H1 (cell line): ENCODE results near the gene TRABD. TPM values are rescaled to one million over a fixed set of nuclear protein-coding genes. Genes with fewer than 3 reads are reported as not detected.

ENCODE experiments used
- CTCF ChIA-PET: fragments of 300-600 bp; sonication (Branson Sonifier 250); formaldehyde crosslinking; loops from one replicate; lab custom pipeline; 2021; ENCODE audit not compliant: partially characterized antibody; lab: Charles Lee
- POLR2A ChIA-PET: fragments of 300-600 bp; sonication (Branson Sonifier 250); formaldehyde crosslinking; loops from one replicate; lab custom pipeline; 2021; ENCODE audit warnings: inconsistent platforms; ENCODE audit not compliant: partially characterized antibody; lab: Charles Lee
- DNase-seq, 2 experiments: peaks; one replicate each; pipeline versions ENCODE4 v3.0.0 to v3.0.0-alpha.2; 2010 to 2022; ENCODE audit warnings: low spot score in 2 of 2, low read depth in 1 of 2, mixed read lengths in 1 of 2
- FAIRE-seq: peaks from 2 replicates; lab custom pipeline; 2011; peaks lifted over from hg19 to GRCh38; lab: Jason Lieb, UNC
- H2AFZ ChIP-seq: 2 replicates; pipeline ENCODE4 v1.8.1; 2012; ENCODE audit warnings: low read length, inconsistent platforms
- H2AK5ac ChIP-seq: 2 replicates; pipeline ENCODE4 v1.6.1; 2013; ENCODE audit warnings: low read depth, low read length
- H2BK120ac ChIP-seq: replicated peaks from 2 replicates; pipeline ENCODE3; 2013; ENCODE audit warnings: low read depth, low read length, inconsistent platforms
- H2BK12ac ChIP-seq: 2 replicates; pipeline ENCODE4 v1.6.1; 2013; ENCODE audit warnings: low read depth, low read length
- H2BK15ac ChIP-seq: 2 replicates; pipeline ENCODE4 v1.6.1; 2013; ENCODE audit warnings: low read length
- H2BK20ac ChIP-seq: 2 replicates; pipeline ENCODE4 v1.6.1; 2013; ENCODE audit warnings: low read length
- H2BK5ac ChIP-seq: 2 replicates; pipeline ENCODE4 v1.6.1; 2013; ENCODE audit warnings: low read depth, low read length
- H3K14ac ChIP-seq: 2 replicates; pipeline ENCODE4 v1.6.1; 2013; ENCODE audit warnings: inconsistent platforms; ENCODE audit not compliant: insufficient read length
- H3K18ac ChIP-seq: 2 replicates; pipeline ENCODE4 v1.6.1; 2013; ENCODE audit warnings: low read length; ENCODE audit errors: extremely low read depth
- H3K23ac ChIP-seq: 2 replicates; pipeline ENCODE4 v1.6.1; 2013; ENCODE audit warnings: inconsistent platforms; ENCODE audit not compliant: insufficient read length
- H3K23me2 ChIP-seq: 2 replicates; pipeline ENCODE4 v1.6.1; 2013; ENCODE audit warnings: low read depth, low read length
- H3K27ac ChIP-seq: 2 replicates; pipeline ENCODE4 v1.6.1; 2011; ENCODE audit warnings: low read depth, low read length, inconsistent platforms
- H3K27me3 ChIP-seq, 4 experiments: replicated peaks in 1 of 4; 1 replicate in 1 of 4; 2 replicates in 3 of 4; pipeline versions ENCODE4 v1.6.1 to v1.8.1; 2011 to 2013; ENCODE audit warnings: low read length in 3 of 4, mild to moderate bottlenecking in 3 of 4, inconsistent platforms in 2 of 4, mixed read lengths in 2 of 4, moderate library complexity in 1 of 4; ENCODE audit not compliant: control insufficient read depth in 3 of 4, insufficient read depth in 3 of 4; ENCODE audit errors: extremely low read depth in 1 of 4
- H3K36me3 ChIP-seq, 4 experiments: 2 replicates each; pipeline versions ENCODE4 v1.6.1 to v1.8.1; 2011 to 2013; ENCODE audit warnings: mild to moderate bottlenecking in 4 of 4, low read length in 3 of 4, moderate library complexity in 2 of 4, control low read depth in 1 of 4, inconsistent platforms in 1 of 4; ENCODE audit not compliant: insufficient read depth in 4 of 4, control insufficient read depth in 2 of 4
- H3K4ac ChIP-seq: replicated peaks from 2 replicates; pipeline ENCODE3; 2013; ENCODE audit warnings: low read length, low read depth, mixed read lengths, inconsistent platforms; ENCODE audit not compliant: insufficient read length
- H3K4me1 ChIP-seq, 4 experiments: replicated peaks in 1 of 4; 1 replicate in 1 of 4; 2 replicates in 3 of 4; pipeline versions ENCODE4 v1.6.1 to v1.8.1; 2011 to 2013; ENCODE audit warnings: low read length in 3 of 4, inconsistent platforms in 2 of 4, mixed read lengths in 1 of 4; ENCODE audit not compliant: insufficient read depth in 4 of 4, control insufficient read depth in 3 of 4
- H3K4me2 ChIP-seq, 2 experiments: 2 replicates each; pipeline versions ENCODE4 v1.6.1 to v1.8.1; 2011 to 2013; ENCODE audit warnings: low read depth in 2 of 2, low read length in 2 of 2, control low read depth in 1 of 2, inconsistent platforms in 1 of 2, mild to moderate bottlenecking in 1 of 2; ENCODE audit not compliant: insufficient read depth in 1 of 2
- H3K4me3 ChIP-seq, 4 experiments: fragments of 200-600, 300-600 bp in 1 of 4; sonication (generic), shearing (Covaris generic), sonication (Bioruptor Twin) in 1 of 4; 2 replicates each; pipeline versions ENCODE4 v1.5.1 to v1.8.1; 2011 to 2016; ENCODE audit warnings: low read length in 4 of 4, low read depth in 3 of 4, control low read depth in 2 of 4, inconsistent platforms in 2 of 4, mild to moderate bottlenecking in 2 of 4, mixed read lengths in 1 of 4, moderate library complexity in 1 of 4; ENCODE audit not compliant: insufficient read depth in 2 of 4; ENCODE audit errors: extremely low read depth in 1 of 4
- H3K56ac ChIP-seq: replicated peaks from 2 replicates; pipeline ENCODE3; 2013; ENCODE audit warnings: low read depth, mild to moderate bottlenecking, mixed read lengths, low read length, inconsistent platforms; ENCODE audit not compliant: insufficient read length
- H3K79me1 ChIP-seq: 2 replicates; pipeline ENCODE4 v1.6.1; 2013; ENCODE audit warnings: low read depth, low read length, control low read depth
- H3K79me2 ChIP-seq, 2 experiments: 2 replicates each; pipeline versions ENCODE4 v1.6.1 to v1.8.1; 2012 to 2013; ENCODE audit warnings: low read length in 2 of 2, mild to moderate bottlenecking in 2 of 2, inconsistent platforms in 1 of 2; ENCODE audit not compliant: insufficient read depth in 2 of 2, control insufficient read depth in 1 of 2
- H3K9ac ChIP-seq, 4 experiments: replicated peaks in 1 of 4; 1 replicate in 1 of 4; 2 replicates in 3 of 4; pipeline versions ENCODE4 v1.6.1 to v1.8.1; 2011 to 2013; ENCODE audit warnings: low read depth in 3 of 4, low read length in 3 of 4, control low read depth in 2 of 4, mild to moderate bottlenecking in 2 of 4, moderate library complexity in 2 of 4, inconsistent platforms in 1 of 4; ENCODE audit errors: extremely low read depth in 1 of 4
- H3K9me3 ChIP-seq, 2 experiments: 2 replicates each; pipeline versions ENCODE4 v1.6.1 to v1.8.1; 2012 to 2013; ENCODE audit warnings: mild to moderate bottlenecking in 2 of 2, moderate library complexity in 2 of 2, control low read depth in 1 of 2, inconsistent platforms in 1 of 2, low read depth in 1 of 2, low read length in 1 of 2, mixed read lengths in 1 of 2; ENCODE audit not compliant: insufficient read depth in 2 of 2
- H4K20me1 ChIP-seq, 2 experiments: replicated peaks in 1 of 2; 2 replicates each; pipeline versions ENCODE3 to v1.8.1; 2011 to 2013; ENCODE audit warnings: inconsistent platforms in 2 of 2, low read length in 2 of 2, mild to moderate bottlenecking in 1 of 2; ENCODE audit not compliant: insufficient read depth in 2 of 2, control insufficient read depth in 1 of 2
- H4K5ac ChIP-seq: 2 replicates; pipeline ENCODE4 v1.6.1; 2013; ENCODE audit warnings: low read length, low read depth, mixed read lengths, inconsistent platforms; ENCODE audit not compliant: insufficient read length
- H4K8ac ChIP-seq: 2 replicates; pipeline ENCODE4 v1.8.0; 2013; ENCODE audit warnings: mild to moderate bottlenecking, moderate library complexity, low read length, inconsistent platforms; ENCODE audit not compliant: insufficient read depth; ENCODE audit errors: extremely low read depth
- H4K91ac ChIP-seq: replicated peaks from 2 replicates; pipeline ENCODE3; 2013; ENCODE audit warnings: low read length, mixed read lengths, inconsistent platforms; ENCODE audit not compliant: insufficient read length
- BCL11A ChIP-seq, 2 experiments: IDR thresholded peaks; one replicate each; pipeline ENCODE4 v1.6.1; 2011; ENCODE audit warnings: low read depth in 2 of 2, low read length in 2 of 2, mild to moderate bottlenecking in 2 of 2
- CHD2 ChIP-seq: IDR thresholded peaks from 2 replicates; pipeline ENCODE4 v1.6.1; 2012; ENCODE audit warnings: low read length, improper control_type of control experiment
- CTCF ChIP-seq, 3 experiments: IDR thresholded peaks; 1 replicate in 2 of 3; 2 replicates in 1 of 3; pipeline versions ENCODE4 v1.5.1 to v1.6.1; 2011; ENCODE audit warnings: low read length in 3 of 3, mild to moderate bottlenecking in 3 of 3, inconsistent platforms in 2 of 3, low read depth in 1 of 3, moderate library complexity in 1 of 3; ENCODE audit not compliant: insufficient read depth in 1 of 3; ENCODE audit errors: control extremely low read depth in 1 of 3
- KDM5A ChIP-seq: fragments of 200-600 bp; IDR thresholded peaks from 2 replicates; pipeline ENCODE4 v1.7.1; 2012; ENCODE audit warnings: mild to moderate bottlenecking, low read length, inconsistent platforms, mixed read lengths
- MAFK ChIP-seq: IDR thresholded peaks from 2 replicates; pipeline ENCODE4 v1.6.1; 2012; ENCODE audit warnings: low read depth, mild to moderate bottlenecking, improper control_type of control experiment, low read length
- TAF1 ChIP-seq: IDR thresholded peaks from 2 replicates; pipeline ENCODE4 v1.6.1; 2011; ENCODE audit warnings: mild to moderate bottlenecking, low read depth, low read length
- WGBS, 2 experiments: shearing (Covaris generic) in 1 of 2; methylation state at CpG; one replicate each; pipeline versions ENCODE4 v1.1.6 to v1.1.7; 2013 to 2015; ENCODE audit warnings: low lambda C conversion rate in 2 of 2, mixed read lengths in 2 of 2, inconsistent platforms in 1 of 2, low coverage in 1 of 2, missing lambda C conversion rate in 1 of 2; ENCODE audit not compliant: insufficient replicate concordance in 2 of 2, insufficient coverage in 1 of 2, insufficient read length in 1 of 2; ENCODE audit errors: extremely low coverage in 1 of 2, missing lambda C conversion rate in 1 of 2; 5-methylcytosine and 5-hydroxymethylcytosine counted together
- polyA plus RNA-seq, 7 experiments: library from polyadenylated mRNA; depleted of rRNA in 3 of 7; stranded (reverse) in 5 of 7; unstranded in 2 of 7; fragments of >200 nt in 5 of 7; fragments of 200-250 nt in 2 of 7; gene quantifications; 1 replicate in 5 of 7; 2 replicates in 1 of 7; 4 replicates in 1 of 7; pipeline versions ENCODE4 v1.2.1 to v1.2.3, GENCODE V29; 2011 to 2013; ENCODE audit warnings: missing spikeins in 2 of 7, mixed read lengths in 2 of 7
- total RNA-seq: library from RNA; stranded (reverse); fragmentation: NEBNext Ultra II Directional; extraction: Animal tissue kit (Norgen Biotek cat#: 25700); gene quantifications from 2 replicates; pipeline ENCODE4 v1.2.1, GENCODE V29; 2021
- TF ChIP-seq, protein P1 (sequence below): IDR thresholded peaks from 2 replicates; pipeline ENCODE4 v1.6.1; 2011; ENCODE audit warnings: low read depth, mild to moderate bottlenecking, low read length; ENCODE audit not compliant: insufficient read depth
- TF ChIP-seq, protein P2 (sequence below): IDR thresholded peaks from 2 replicates; pipeline ENCODE4 v1.6.1; 2012; ENCODE audit warnings: inconsistent platforms

The TRABD gene
- total and polyA plus RNA-seq, 2 of the 8 experiments (the other 6 are each of a cell fraction or from before 2014, with no cell fraction given): 44.2 to 57.5 TPM

- H2BK20ac ChIP-seq: no peak overlapping the region
- H3K4ac ChIP-seq: no peak overlapping the region
- no peak overlapping the region for H3K4me2 ChIP-seq
- DNase-seq: no peak
- H4K8ac ChIP-seq: no peak overlapping the region
- H2AK5ac ChIP-seq: no peak overlapping the region
- H2BK15ac ChIP-seq: no peak overlapping the region
- no peak overlapping the region for H4K91ac ChIP-seq
- H3K27me3 ChIP-seq: peaks cover 0 to 17% (median 7%) of the 10 kb centered on the region in 4 experiments; a peak in 5 of 7 replicates
- no peak overlapping the region for H3K56ac ChIP-seq
- H3K9ac ChIP-seq: no peak overlapping the region
- ChIA-PET POLR2A (no interaction called here), CTCF (interaction anchor here (1.4 kb wide), 1 partner anchor 32 kb away, joined by 6 read pairs; no protein-coding TSS in a partner anchor)
- no peak overlapping the region for H3K27ac ChIP-seq
- no peak overlapping the region for H2AFZ ChIP-seq
- no peak for FAIRE-seq
- H3K23me2 ChIP-seq: peaks cover 5% of the 10 kb centered on the region; the same call in 1 of the 2 replicates
- no peak overlapping the region for H3K4me3 ChIP-seq
- no peak overlapping the region for H2BK120ac ChIP-seq
- no peak overlapping the region for H3K14ac ChIP-seq
- no peak overlapping the region for H4K5ac ChIP-seq
- H4K20me1 ChIP-seq: peaks cover 0 to 4% of the 10 kb centered on the region in 2 experiments
- H3K9me3 ChIP-seq: no peaks in the 10 kb centered on the region
- peaks cover 0 to 10% (median 2%) of the 10 kb centered on the region in 4 experiments; a peak in 3 of 7 replicates for H3K4me1 ChIP-seq
- H3K18ac ChIP-seq: no peak overlapping the region
- no peak overlapping the region for H2BK12ac ChIP-seq
- WGBS, 2 experiments: 83% methylated on average over 23 of the region's 27 CpGs; no CpG with 5 or more reads in 1 of the 2 experiments
- no peaks in the 10 kb centered on the region for H3K36me3 ChIP-seq
- H3K23ac ChIP-seq: no peak overlapping the region
- H3K79me2 ChIP-seq: no peaks in the 10 kb centered on the region
- no peak overlapping the region for H2BK5ac ChIP-seq
- no peaks in the 10 kb centered on the region; the same call in 1 of the 2 replicates for H3K79me1 ChIP-seq
- TF ChIP-seq BCL11A (IDR thresholded peaks at IDR 0.05; ENCODE audit: low read depth in 2 of 2, low read length in 2 of 2): no peak
- TF ChIP-seq CTCF (IDR thresholded peaks at IDR 0.05; ENCODE audit: control extremely low read depth in 1 of 3, insufficient read depth in 1 of 3, low read depth in 1 of 3, low read length in 3 of 3): no peak
- TF ChIP-seq CHD2: no peak
- no peak for TF ChIP-seq TAF1
- TF ChIP-seq KDM5A: no peak
- TF ChIP-seq, protein P1, sequence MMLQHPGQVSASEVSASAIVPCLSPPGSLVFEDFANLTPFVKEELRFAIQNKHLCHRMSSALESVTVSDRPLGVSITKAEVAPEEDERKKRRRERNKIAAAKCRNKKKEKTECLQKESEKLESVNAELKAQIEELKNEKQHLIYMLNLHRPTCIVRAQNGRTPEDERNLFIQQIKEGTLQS: no peak
- TF ChIP-seq, protein P2, sequence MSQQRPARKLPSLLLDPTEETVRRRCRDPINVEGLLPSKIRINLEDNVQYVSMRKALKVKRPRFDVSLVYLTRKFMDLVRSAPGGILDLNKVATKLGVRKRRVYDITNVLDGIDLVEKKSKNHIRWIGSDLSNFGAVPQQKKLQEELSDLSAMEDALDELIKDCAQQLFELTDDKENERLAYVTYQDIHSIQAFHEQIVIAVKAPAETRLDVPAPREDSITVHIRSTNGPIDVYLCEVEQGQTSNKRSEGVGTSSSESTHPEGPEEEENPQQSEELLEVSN: no peak
- no peak for TF ChIP-seq MAFK
Observed at GRCh38 chr22:50174382-50175190, 11.1 kb upstream of the TRABD start.
